ENCODE measurements around the gene KAZN. TPM values are rescaled to one million over a fixed set of nuclear protein-coding genes. Genes with fewer than 3 reads are reported as not detected.

The KAZN gene
- total RNA-seq, 1 donor from 2014 or later = 2.8 TPM

DNA sequence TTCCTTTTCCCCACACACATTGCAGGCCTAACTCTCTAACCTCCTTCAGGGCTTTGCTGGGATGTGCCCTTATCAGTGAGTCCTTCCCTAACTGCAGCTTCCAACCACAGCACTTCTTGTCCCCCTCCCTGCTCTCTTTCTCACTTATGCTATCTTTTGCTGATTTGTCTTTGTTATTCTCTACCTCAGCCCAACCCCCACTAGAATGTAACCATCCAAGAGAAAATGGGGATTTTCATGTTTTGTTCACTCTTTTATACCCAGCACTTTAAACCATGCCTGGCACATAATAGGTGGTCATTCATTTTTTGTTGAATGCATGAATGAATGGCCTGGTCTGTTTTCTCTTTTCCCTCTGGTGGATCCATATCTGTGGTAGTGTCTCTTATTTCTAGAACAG, 243.5 kb downstream of the KAZN start:
- Histone ChIP-seq H3K4me3 (ENCODE audit: low read depth, low read length) (no peak overlapping the region), H3K36me3 (ENCODE audit: control insufficient read depth, insufficient read depth, low read length) (no peaks in the 10 kb centered on the region), H3K27me3 (ENCODE audit: control insufficient read depth, insufficient read depth, low read length) (no peaks in the 10 kb centered on the region)
- no peak for DNase-seq (ENCODE audit: low read depth)
- TF ChIP-seq, protein P1, sequence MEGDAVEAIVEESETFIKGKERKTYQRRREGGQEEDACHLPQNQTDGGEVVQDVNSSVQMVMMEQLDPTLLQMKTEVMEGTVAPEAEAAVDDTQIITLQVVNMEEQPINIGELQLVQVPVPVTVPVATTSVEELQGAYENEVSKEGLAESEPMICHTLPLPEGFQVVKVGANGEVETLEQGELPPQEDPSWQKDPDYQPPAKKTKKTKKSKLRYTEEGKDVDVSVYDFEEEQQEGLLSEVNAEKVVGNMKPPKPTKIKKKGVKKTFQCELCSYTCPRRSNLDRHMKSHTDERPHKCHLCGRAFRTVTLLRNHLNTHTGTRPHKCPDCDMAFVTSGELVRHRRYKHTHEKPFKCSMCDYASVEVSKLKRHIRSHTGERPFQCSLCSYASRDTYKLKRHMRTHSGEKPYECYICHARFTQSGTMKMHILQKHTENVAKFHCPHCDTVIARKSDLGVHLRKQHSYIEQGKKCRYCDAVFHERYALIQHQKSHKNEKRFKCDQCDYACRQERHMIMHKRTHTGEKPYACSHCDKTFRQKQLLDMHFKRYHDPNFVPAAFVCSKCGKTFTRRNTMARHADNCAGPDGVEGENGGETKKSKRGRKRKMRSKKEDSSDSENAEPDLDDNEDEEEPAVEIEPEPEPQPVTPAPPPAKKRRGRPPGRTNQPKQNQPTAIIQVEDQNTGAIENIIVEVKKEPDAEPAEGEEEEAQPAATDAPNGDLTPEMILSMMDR (IDR thresholded peaks at IDR 0.05; ENCODE audit: insufficient read depth, low read length, poor library complexity, severe bottlenecking) = no peak

GRCh38 chr1:14842361-14842760, 243.9 kb downstream of the KAZN start:
- no peak for DNase-seq (ENCODE audit: low read depth)
- H3K36me3 ChIP-seq (ENCODE audit: control insufficient read depth, insufficient read depth, low read length) = no peaks in the 10 kb centered on the region
- TF ChIP-seq, protein P1 (IDR thresholded peaks at IDR 0.05; ENCODE audit: insufficient read depth, low read length, poor library complexity, severe bottlenecking) = no peak
- H3K4me3 ChIP-seq (ENCODE audit: low read depth, low read length) = no peak overlapping the region
- peaks cover 2% of the 10 kb centered on the region for H3K27me3 ChIP-seq (ENCODE audit: control insufficient read depth, insufficient read depth, low read length)

- Histone ChIP-seq H3K27me3 (ENCODE audit: control insufficient read depth, insufficient read depth, low read length) (peaks cover 2% of the 10 kb centered on the region), H3K36me3 (ENCODE audit: control insufficient read depth, insufficient read depth, low read length) (no peaks in the 10 kb centered on the region), H3K4me3 (ENCODE audit: low read depth, low read length) (no peak overlapping the region)
- TF ChIP-seq, protein P1 (IDR thresholded peaks at IDR 0.05; ENCODE audit: insufficient read depth, low read length, poor library complexity, severe bottlenecking) = no peak
- no peak for DNase-seq (ENCODE audit: low read depth)
These were observed 244.4 kb downstream of the KAZN start for GRCh38 chr1:14842891-14843290.

DNA sequence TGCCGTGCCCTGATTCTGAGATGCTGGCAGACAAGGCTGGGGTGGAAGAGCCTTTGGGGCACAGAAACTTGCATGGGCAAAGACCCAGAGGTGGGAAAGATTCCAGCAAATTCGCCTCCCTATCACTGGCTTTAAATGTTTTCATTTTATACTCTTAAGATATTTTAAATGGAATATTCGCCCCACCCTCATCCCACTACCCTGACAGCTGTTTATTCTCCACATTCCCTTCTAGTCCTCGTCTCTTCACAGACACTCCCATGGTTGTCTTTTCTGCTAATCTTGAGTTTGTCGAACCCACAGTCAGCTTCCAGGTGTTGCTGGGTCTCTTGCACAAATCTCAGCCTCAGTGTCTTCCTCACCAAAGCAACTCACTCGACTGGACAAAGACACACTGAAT, 245.0 kb downstream of the KAZN start:
- Histone ChIP-seq H3K36me3 (ENCODE audit: control insufficient read depth, insufficient read depth, low read length) (no peaks in the 10 kb centered on the region), H3K4me3 (ENCODE audit: low read depth, low read length) (no peak overlapping the region), H3K27me3 (ENCODE audit: control insufficient read depth, insufficient read depth, low read length) (peaks cover 3% of the 10 kb centered on the region)
- TF ChIP-seq, protein P1 (IDR thresholded peaks at IDR 0.05; ENCODE audit: insufficient read depth, low read length, poor library complexity, severe bottlenecking) = no peak
- DNase-seq (ENCODE audit: low read depth) = no peak

- no peak for DNase-seq (ENCODE audit: low read depth)
- H3K4me3 ChIP-seq (ENCODE audit: low read depth, low read length) = no peak overlapping the region
- H3K36me3 ChIP-seq (ENCODE audit: control insufficient read depth, insufficient read depth, low read length) = no peaks in the 10 kb centered on the region
- TF ChIP-seq, protein P1 (IDR thresholded peaks at IDR 0.05; ENCODE audit: insufficient read depth, low read length, poor library complexity, severe bottlenecking) = no peak
- H3K27me3 ChIP-seq (ENCODE audit: control insufficient read depth, insufficient read depth, low read length) = peaks cover 3% of the 10 kb centered on the region
These were observed 245.9 kb downstream of the KAZN start for GRCh38 chr1:14844356-14844755.

DNA sequence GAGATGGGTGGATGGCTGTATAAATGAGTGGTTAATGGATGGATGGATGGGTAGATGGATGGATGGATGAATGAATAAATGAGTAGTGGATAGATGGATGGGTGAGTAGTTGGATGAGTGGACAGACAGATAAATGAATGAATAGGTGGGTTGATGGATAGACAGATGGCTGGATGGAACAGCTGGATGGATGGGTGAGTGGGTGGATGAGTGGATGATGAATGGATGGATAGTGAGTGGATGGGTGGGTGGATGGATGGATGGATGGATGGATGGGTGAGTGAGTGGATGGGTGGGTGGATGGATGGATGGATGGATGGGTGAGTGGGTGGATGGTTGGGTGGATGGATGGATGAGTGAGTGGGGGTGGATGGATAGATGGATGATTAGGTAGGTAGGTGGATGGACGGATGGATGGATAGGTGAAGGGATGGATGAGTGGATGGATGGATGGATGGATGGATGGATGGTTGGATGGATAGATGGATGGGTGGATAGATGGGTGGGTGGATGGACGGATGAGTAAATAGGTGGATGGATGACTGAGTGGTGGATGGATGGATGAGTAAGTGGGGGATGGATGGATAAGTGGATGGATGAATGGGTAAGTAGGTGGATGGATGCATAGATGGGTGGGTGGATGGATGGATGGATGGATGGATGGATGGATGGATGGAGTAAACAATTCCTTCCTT, 246.6 kb downstream of the KAZN start:
- Histone ChIP-seq H3K4me3 (ENCODE audit: low read depth, low read length) (no peak overlapping the region), H3K36me3 (ENCODE audit: control insufficient read depth, insufficient read depth, low read length) (no peaks in the 10 kb centered on the region), H3K27me3 (ENCODE audit: control insufficient read depth, insufficient read depth, low read length) (peaks cover 3% of the 10 kb centered on the region)
- no peak for DNase-seq (ENCODE audit: low read depth)
- TF ChIP-seq, protein P1 (IDR thresholded peaks at IDR 0.05; ENCODE audit: insufficient read depth, low read length, poor library complexity, severe bottlenecking) = no peak

Data from kidney epithelial cell (primary cell).